Esophagus muscularis mucosa (tissue), 4 donors: Measurements from ENCODE around the gene HSDL1. TPM values are rescaled to one million over a fixed set of nuclear protein-coding genes. Genes with fewer than 3 reads are reported as not detected.

ENCODE experiments used
- DNase-seq: peaks from one replicate; pipeline ENCODE4 v3.0.0-alpha.2; 2017; ENCODE audit errors: extremely low spot score
- H3K27ac ChIP-seq, 4 donors: fragments of 200-600 bp; sonication (generic); replicated peaks in 1 of 4; 1 replicate in 3 of 4; 2 replicates in 1 of 4; pipeline ENCODE4 v1.5.1; 2016 to 2019; ENCODE audit warnings: mild to moderate bottlenecking in 1 of 4
- H3K27me3 ChIP-seq, 4 donors: fragments of 200-600 bp; sonication (generic); one replicate each; pipeline versions ENCODE4 v1.5.1 to v1.6.0; 2016 to 2019
- H3K36me3 ChIP-seq, 4 donors: fragments of 200-600 bp; sonication (generic); one replicate each; pipeline ENCODE4 v1.5.1; 2016 to 2019
- H3K4me1 ChIP-seq, 4 donors: fragments of 200-600 bp; sonication (generic); one replicate each; pipeline ENCODE4 v1.5.1; 2016 to 2019
- H3K4me3 ChIP-seq, 4 donors: fragments of 200-600 bp; sonication (generic); 1 replicate in 2 of 4; 2 replicates in 2 of 4; pipeline ENCODE4 v1.5.1; 2016 to 2019; ENCODE audit warnings: mild to moderate bottlenecking in 4 of 4, moderate library complexity in 1 of 4
- H3K9me3 ChIP-seq, 4 donors: fragments of 200-600 bp; sonication (generic); 1 replicate in 3 of 4; 2 replicates in 1 of 4; pipeline ENCODE4 v1.5.1; 2016 to 2019
- EP300 ChIP-seq: sonication (generic); formaldehyde crosslinking; IDR thresholded peaks from one replicate; pipeline ENCODE4 v1.6.1; 2017; ENCODE audit warnings: antibody characterized with exemption
- POLR2A ChIP-seq: fragments of 450-650 bp; IDR thresholded peaks from one replicate; pipeline ENCODE4 v1.6.1; 2017; ENCODE audit warnings: antibody characterized with exemption, moderate library complexity, mild to moderate bottlenecking, low read depth
- POLR2AphosphoS5 ChIP-seq, 2 donors: sonication (generic); formaldehyde crosslinking; IDR thresholded peaks; one replicate each; pipeline ENCODE4 v1.6.1; 2017; ENCODE audit warnings: antibody characterized with exemption in 2 of 2
- WGBS: methylation state at CpG from one replicate; pipeline ENCODE4 v1.1.5; 2018; 5-methylcytosine and 5-hydroxymethylcytosine counted together
- intact Hi-C: fragments of 100-400 bp; cut with DNase I; formaldehyde crosslinking; loops from one replicate; pipeline ENCODE4 v1.15.1; 2023
- total RNA-seq, 4 donors: library from RNA; depleted of rRNA; stranded (reverse); fragments of >200 nt; gene quantifications; one replicate each; pipeline versions ENCODE4 v1.1.0 to v1.2.1, GENCODE V29; 2016
- TF ChIP-seq, protein P1 (sequence below), 3 experiments: fragments of 200-600 bp in 2 of 3; fragments of 450-650 bp in 1 of 3; sonication (generic) in 2 of 3; IDR thresholded peaks; one replicate each; pipeline ENCODE4 v1.5.1; 2017 to 2019; ENCODE audit warnings: antibody characterized with exemption in 3 of 3, mild to moderate bottlenecking in 2 of 3, moderate library complexity in 1 of 3

HSDL1 gene
- total RNA-seq, 4 donors from 2014 or later, result 7.1 to 14.6 (median 11.4) TPM

GRCh38 chr16:84088695-84089395, 56.1 kb downstream of the HSDL1 start:
- H3K4me1 ChIP-seq, result no peaks in the 10 kb centered on the region
- H3K36me3 ChIP-seq, result peaks cover 68 to 100% (median 88%) of the 10 kb centered on the region in 4 donors
- H3K27ac ChIP-seq, result no peak overlapping the region
- WGBS, result 83% methylated on average over 15 of the region's 15 CpGs
- TF ChIP-seq EP300 (no peak), POLR2A (no peak), POLR2AphosphoS5 (IDR thresholded peaks at IDR 0.05) (no peak)
- TF ChIP-seq, protein P1, sequence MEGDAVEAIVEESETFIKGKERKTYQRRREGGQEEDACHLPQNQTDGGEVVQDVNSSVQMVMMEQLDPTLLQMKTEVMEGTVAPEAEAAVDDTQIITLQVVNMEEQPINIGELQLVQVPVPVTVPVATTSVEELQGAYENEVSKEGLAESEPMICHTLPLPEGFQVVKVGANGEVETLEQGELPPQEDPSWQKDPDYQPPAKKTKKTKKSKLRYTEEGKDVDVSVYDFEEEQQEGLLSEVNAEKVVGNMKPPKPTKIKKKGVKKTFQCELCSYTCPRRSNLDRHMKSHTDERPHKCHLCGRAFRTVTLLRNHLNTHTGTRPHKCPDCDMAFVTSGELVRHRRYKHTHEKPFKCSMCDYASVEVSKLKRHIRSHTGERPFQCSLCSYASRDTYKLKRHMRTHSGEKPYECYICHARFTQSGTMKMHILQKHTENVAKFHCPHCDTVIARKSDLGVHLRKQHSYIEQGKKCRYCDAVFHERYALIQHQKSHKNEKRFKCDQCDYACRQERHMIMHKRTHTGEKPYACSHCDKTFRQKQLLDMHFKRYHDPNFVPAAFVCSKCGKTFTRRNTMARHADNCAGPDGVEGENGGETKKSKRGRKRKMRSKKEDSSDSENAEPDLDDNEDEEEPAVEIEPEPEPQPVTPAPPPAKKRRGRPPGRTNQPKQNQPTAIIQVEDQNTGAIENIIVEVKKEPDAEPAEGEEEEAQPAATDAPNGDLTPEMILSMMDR (IDR thresholded peaks at IDR 0.05), result no peak
- no peaks in the 10 kb centered on the region for H3K9me3 ChIP-seq
- intact Hi-C loops, result no loop called here
- no peaks in the 10 kb centered on the region for H3K27me3 ChIP-seq
- no peak overlapping the region for H3K4me3 ChIP-seq
- DNase-seq, result no peak

DNA sequence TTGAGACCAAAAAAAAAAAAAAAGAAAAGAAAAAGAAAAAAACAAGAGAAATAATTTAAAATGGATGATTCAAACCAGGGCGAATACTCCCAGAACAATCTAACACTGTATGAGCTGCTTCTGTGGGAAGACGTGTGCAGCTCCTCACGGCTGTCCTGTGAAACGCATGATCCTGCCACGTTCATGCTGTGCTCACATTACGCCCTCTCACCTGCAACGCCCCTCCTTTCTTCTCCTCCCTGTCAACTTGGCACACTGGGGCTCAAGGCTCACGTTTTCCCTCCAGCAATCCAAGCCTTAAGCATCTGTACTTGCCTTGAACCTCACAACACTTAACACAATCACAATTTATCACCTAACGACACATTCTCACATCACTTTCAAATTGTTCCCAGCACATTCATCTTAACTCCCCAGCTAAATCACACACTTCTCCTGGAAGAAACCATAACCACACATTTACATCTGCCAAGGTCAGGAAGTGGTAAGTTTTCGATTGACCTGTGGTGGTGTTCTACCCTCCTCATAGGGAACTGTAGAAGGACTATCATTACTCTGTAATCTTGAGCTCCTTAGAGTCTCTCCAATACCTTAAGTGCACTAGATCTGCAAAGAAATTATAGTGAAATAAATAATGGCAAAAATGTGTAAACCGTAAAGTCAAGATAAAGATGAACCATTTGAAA, 57.4 kb downstream of the HSDL1 start:
- TF ChIP-seq, protein P1 (IDR thresholded peaks at IDR 0.05), result no peak
- TF ChIP-seq EP300 (no peak), POLR2AphosphoS5 (IDR thresholded peaks at IDR 0.05) (no peak), POLR2A (no peak)
- Histone ChIP-seq H3K4me1 (peaks cover 0 to 7% (median 3%) of the 10 kb centered on the region in 4 donors), H3K9me3 (no peaks in the 10 kb centered on the region), H3K27ac (no peak overlapping the region), H3K36me3 (peaks cover 59 to 97% (median 85%) of the 10 kb centered on the region in 4 donors), H3K27me3 (no peaks in the 10 kb centered on the region), H3K4me3 (no peak overlapping the region)
- WGBS, result 72% methylated on average over 11 of the region's 11 CpGs
- intact Hi-C loops, result no loop called here
- DNase-seq, result no peak

GRCh38 chr16:84087001-84087400, 58.0 kb downstream of the HSDL1 start:
- Histone ChIP-seq H3K4me3 (no peak overlapping the region), H3K27ac (no peak overlapping the region)
- intact Hi-C loops, result no loop called here

GRCh38 chr16:84086341-84086740, 58.6 kb downstream of the HSDL1 start:
- no peaks in the 10 kb centered on the region for H3K9me3 ChIP-seq
- no peak for DNase-seq
- no peak for TF ChIP-seq POLR2AphosphoS5 (IDR thresholded peaks at IDR 0.05)
- no peak for TF ChIP-seq POLR2A
- TF ChIP-seq EP300, result no peak
- TF ChIP-seq, protein P1 (IDR thresholded peaks at IDR 0.05), result no peak
- intact Hi-C loops, result no loop called here
- no peak overlapping the region for H3K27ac ChIP-seq
- H3K36me3 ChIP-seq, result peaks cover 58 to 97% (median 86%) of the 10 kb centered on the region in 4 donors
- H3K4me3 ChIP-seq, result no peak overlapping the region
- no peaks in the 10 kb centered on the region for H3K27me3 ChIP-seq
- H3K4me1 ChIP-seq, result peaks cover 0 to 7% (median 3%) of the 10 kb centered on the region in 4 donors
- 67% methylated on average over 11 of the region's 11 CpGs for WGBS

More at GRCh38 chr16:84087001-84087400, 58.0 kb downstream of the HSDL1 start:
- no peak for DNase-seq
- no peaks in the 10 kb centered on the region for H3K9me3 ChIP-seq
- TF ChIP-seq EP300, result no peak
- TF ChIP-seq POLR2AphosphoS5 (IDR thresholded peaks at IDR 0.05), result no peak
- TF ChIP-seq POLR2A, result no peak
- TF ChIP-seq, protein P1 (IDR thresholded peaks at IDR 0.05), result no peak
- no peaks in the 10 kb centered on the region for H3K27me3 ChIP-seq
- peaks cover 0 to 7% (median 3%) of the 10 kb centered on the region in 4 donors for H3K4me1 ChIP-seq
- peaks cover 59 to 97% (median 86%) of the 10 kb centered on the region in 4 donors for H3K36me3 ChIP-seq
- 78% methylated on average over 12 of the region's 12 CpGs for WGBS
